ENCODE measurements around the gene TBC1D22A.

DNA sequence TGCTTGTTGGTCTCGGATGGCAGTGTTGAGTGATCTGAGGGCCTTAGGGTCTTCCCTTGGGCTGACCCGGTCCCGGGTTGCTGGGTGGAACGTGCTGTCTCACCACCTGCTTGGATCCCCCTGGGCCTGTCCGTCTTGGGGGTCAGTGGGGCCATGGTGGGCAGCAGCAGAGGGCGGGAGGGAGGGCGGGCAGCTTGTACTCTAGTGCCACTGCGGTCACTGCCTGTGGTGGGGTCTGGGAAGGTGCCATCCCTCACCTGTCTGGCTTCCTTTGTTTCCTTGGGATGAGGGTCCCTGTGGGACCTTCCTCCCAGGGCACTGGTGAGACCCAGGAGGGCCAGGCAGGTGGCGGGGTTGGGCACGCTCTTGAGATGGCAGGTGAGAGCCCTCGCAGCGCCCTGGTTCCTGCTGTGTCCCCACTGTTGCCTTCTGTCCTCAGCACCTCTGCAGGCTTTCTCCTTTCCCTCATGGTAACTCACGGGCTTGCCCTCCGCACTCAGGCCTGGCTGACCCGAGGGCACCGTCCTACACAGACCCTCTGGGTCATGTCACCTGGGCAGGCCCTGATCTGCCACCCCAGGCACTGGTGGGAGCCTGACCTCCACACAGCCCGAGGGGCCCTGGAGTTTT is 34.2 kb downstream of the TBC1D22A start:
- TF ChIP-seq, protein P1, sequence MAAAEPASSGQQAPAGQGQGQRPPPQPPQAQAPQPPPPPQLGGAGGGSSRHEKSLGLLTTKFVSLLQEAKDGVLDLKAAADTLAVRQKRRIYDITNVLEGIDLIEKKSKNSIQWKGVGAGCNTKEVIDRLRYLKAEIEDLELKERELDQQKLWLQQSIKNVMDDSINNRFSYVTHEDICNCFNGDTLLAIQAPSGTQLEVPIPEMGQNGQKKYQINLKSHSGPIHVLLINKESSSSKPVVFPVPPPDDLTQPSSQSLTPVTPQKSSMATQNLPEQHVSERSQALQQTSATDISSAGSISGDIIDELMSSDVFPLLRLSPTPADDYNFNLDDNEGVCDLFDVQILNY (CRISPR knock-in tag; IDR thresholded peaks at IDR 0.05), result no peak
- TF ChIP-seq, protein P2, sequence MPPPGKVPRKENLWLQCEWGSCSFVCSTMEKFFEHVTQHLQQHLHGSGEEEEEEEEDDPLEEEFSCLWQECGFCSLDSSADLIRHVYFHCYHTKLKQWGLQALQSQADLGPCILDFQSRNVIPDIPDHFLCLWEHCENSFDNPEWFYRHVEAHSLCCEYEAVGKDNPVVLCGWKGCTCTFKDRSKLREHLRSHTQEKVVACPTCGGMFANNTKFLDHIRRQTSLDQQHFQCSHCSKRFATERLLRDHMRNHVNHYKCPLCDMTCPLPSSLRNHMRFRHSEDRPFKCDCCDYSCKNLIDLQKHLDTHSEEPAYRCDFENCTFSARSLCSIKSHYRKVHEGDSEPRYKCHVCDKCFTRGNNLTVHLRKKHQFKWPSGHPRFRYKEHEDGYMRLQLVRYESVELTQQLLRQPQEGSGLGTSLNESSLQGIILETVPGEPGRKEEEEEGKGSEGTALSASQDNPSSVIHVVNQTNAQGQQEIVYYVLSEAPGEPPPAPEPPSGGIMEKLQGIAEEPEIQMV (tag; conservative IDR thresholded peaks at IDR 0.05; ENCODE audit: low read depth), result no peak
- TF ChIP-seq POLR3A (IDR thresholded peaks at IDR 0.05; ENCODE audit: borderline replicate concordance, extremely low read depth, insufficient read depth, insufficient read length) (no peak), U2AF2 (optimal IDR thresholded peaks at IDR 0.05; ENCODE audit: low read depth, low read length) (no peak), POLR2A (conservative IDR thresholded peaks at IDR 0.05) (no peak), MAFF (IDR thresholded peaks at IDR 0.05; ENCODE audit: low read length) (no peak), CEBPB (tag; IDR thresholded peaks at IDR 0.05) (no peak), FOS (IDR thresholded peaks at IDR 0.05; ENCODE audit: extremely low read depth, insufficient read length) (no peak)
- TF ChIP-seq, protein P3, sequence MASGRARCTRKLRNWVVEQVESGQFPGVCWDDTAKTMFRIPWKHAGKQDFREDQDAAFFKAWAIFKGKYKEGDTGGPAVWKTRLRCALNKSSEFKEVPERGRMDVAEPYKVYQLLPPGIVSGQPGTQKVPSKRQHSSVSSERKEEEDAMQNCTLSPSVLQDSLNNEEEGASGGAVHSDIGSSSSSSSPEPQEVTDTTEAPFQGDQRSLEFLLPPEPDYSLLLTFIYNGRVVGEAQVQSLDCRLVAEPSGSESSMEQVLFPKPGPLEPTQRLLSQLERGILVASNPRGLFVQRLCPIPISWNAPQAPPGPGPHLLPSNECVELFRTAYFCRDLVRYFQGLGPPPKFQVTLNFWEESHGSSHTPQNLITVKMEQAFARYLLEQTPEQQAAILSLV (tag; IDR thresholded peaks at IDR 0.05), result no peak
- TF ChIP-seq, protein P4, sequence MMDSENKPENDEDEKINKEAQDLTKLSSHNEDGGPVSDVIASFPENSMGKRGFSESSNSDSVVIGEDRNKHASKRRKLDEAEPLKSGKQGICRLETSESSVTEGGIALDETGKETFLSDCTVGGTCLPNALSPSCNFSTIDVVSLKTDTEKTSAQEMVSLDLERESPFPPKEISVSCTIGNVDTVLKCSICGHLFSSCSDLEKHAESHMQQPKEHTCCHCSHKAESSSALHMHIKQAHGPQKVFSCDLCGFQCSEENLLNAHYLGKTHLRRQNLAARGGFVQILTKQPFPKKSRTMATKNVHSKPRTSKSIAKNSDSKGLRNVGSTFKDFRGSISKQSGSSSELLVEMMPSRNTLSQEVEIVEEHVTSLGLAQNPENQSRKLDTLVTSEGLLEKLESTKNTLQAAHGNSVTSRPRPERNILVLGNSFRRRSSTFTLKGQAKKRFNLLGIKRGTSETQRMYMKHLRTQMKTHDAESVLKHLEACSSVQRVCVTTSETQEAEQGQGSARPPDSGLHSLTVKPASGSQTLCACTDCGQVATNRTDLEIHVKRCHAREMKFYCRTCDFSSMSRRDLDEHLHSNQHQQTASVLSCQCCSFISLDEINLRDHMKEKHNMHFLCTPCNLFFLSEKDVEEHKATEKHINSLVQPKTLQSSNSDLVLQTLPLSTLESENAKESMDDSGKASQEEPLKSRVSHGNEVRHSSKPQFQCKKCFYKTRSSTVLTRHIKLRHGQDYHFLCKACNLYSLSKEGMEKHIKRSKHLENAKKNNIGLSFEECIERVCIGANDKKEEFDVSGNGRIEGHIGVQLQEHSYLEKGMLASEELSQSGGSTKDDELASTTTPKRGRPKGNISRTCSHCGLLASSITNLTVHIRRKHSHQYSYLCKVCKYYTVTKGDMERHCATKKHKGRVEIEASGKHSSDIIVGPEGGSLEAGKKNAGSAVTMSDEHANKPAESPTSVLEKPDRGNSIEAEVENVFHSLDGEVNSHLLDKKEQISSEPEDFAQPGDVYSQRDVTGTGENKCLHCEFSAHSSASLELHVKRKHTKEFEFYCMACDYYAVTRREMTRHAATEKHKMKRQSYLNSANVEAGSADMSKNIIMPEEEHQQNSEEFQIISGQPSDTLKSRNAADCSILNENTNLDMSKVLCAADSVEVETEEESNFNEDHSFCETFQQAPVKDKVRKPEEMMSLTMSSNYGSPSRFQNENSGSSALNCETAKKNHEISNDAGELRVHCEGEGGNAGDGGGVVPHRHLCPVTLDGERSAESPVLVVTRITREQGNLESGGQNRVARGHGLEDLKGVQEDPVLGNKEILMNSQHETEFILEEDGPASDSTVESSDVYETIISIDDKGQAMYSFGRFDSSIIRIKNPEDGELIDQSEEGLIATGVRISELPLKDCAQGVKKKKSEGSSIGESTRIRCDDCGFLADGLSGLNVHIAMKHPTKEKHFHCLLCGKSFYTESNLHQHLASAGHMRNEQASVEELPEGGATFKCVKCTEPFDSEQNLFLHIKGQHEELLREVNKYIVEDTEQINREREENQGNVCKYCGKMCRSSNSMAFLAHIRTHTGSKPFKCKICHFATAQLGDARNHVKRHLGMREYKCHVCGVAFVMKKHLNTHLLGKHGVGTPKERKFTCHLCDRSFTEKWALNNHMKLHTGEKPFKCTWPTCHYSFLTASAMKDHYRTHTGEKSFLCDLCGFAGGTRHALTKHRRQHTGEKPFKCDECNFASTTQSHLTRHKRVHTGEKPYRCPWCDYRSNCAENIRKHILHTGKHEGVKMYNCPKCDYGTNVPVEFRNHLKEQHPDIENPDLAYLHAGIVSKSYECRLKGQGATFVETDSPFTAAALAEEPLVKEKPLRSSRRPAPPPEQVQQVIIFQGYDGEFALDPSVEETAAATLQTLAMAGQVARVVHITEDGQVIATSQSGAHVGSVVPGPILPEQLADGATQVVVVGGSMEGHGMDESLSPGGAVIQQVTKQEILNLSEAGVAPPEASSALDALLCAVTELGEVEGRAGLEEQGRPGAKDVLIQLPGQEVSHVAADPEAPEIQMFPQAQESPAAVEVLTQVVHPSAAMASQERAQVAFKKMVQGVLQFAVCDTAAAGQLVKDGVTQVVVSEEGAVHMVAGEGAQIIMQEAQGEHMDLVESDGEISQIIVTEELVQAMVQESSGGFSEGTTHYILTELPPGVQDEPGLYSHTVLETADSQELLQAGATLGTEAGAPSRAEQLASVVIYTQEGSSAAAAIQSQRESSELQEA (IDR thresholded peaks at IDR 0.05; ENCODE audit: low read depth), result no peak
- TF ChIP-seq, protein P5, sequence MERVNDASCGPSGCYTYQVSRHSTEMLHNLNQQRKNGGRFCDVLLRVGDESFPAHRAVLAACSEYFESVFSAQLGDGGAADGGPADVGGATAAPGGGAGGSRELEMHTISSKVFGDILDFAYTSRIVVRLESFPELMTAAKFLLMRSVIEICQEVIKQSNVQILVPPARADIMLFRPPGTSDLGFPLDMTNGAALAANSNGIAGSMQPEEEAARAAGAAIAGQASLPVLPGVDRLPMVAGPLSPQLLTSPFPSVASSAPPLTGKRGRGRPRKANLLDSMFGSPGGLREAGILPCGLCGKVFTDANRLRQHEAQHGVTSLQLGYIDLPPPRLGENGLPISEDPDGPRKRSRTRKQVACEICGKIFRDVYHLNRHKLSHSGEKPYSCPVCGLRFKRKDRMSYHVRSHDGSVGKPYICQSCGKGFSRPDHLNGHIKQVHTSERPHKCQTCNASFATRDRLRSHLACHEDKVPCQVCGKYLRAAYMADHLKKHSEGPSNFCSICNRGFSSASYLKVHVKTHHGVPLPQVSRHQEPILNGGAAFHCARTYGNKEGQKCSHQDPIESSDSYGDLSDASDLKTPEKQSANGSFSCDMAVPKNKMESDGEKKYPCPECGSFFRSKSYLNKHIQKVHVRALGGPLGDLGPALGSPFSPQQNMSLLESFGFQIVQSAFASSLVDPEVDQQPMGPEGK (CRISPR knock-in tag; IDR thresholded peaks at IDR 0.05; ENCODE audit: borderline replicate concordance), result no peak
- TF ChIP-seq, protein P6, sequence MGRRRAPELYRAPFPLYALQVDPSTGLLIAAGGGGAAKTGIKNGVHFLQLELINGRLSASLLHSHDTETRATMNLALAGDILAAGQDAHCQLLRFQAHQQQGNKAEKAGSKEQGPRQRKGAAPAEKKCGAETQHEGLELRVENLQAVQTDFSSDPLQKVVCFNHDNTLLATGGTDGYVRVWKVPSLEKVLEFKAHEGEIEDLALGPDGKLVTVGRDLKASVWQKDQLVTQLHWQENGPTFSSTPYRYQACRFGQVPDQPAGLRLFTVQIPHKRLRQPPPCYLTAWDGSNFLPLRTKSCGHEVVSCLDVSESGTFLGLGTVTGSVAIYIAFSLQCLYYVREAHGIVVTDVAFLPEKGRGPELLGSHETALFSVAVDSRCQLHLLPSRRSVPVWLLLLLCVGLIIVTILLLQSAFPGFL (CRISPR knock-in tag; IDR thresholded peaks at IDR 0.05), result no peak

Data from K562 (cell line).